Kidney (tissue), 14 donors: ENCODE data around the gene NAA25. TPM values are rescaled to one million over a fixed set of nuclear protein-coding genes. Genes with fewer than 3 reads are reported as not detected.
A peak's percentile ranks its signal among the peaks of the same experiment; 100 is the strongest.

Experiments
- DNase-seq, 5 donors: peaks; one replicate each; pipeline ENCODE4 v3.0.0-alpha.2; 2013 to 2020
- FAIRE-seq: peaks from 2 replicates; lab custom pipeline; 2012; peaks lifted over from hg19 to GRCh38; lab: Jason Lieb, UNC
- H3K27ac ChIP-seq, 2 donors: one replicate each; pipeline ENCODE4 v1.7.0; 2013; ENCODE audit warnings: low read depth in 2 of 2, low read length in 2 of 2, inconsistent platforms in 1 of 2
- H3K27me3 ChIP-seq: one replicate; pipeline ENCODE4 v1.7.1; 2013; ENCODE audit warnings: low read length, inconsistent platforms; ENCODE audit not compliant: control insufficient read depth, insufficient read depth
- H3K36me3 ChIP-seq, 3 donors: one replicate each; pipeline versions ENCODE4 v1.7.0 to v1.7.1; 2013; ENCODE audit warnings: low read length in 3 of 3, control low read depth in 1 of 3, inconsistent platforms in 1 of 3; ENCODE audit not compliant: insufficient read depth in 3 of 3, control insufficient read depth in 2 of 3
- H3K4me1 ChIP-seq, 3 donors: one replicate each; pipeline versions ENCODE4 v1.7.0 to v1.7.1; 2013; ENCODE audit warnings: low read length in 3 of 3, inconsistent platforms in 1 of 3, low read depth in 1 of 3; ENCODE audit not compliant: control insufficient read depth in 2 of 3, insufficient read depth in 2 of 3
- H3K4me3 ChIP-seq, 3 donors: one replicate each; pipeline versions ENCODE4 v1.7.0 to v1.8.1; 2013; ENCODE audit warnings: low read length in 3 of 3, control low read depth in 1 of 3, inconsistent platforms in 1 of 3
- H3K9ac ChIP-seq, 3 donors: one replicate each; pipeline versions ENCODE4 v1.7.0 to v1.7.1; 2013; ENCODE audit warnings: low read length in 3 of 3, control low read depth in 1 of 3, inconsistent platforms in 1 of 3
- H3K9me3 ChIP-seq, 3 donors: one replicate each; pipeline versions ENCODE4 v1.7.0 to v1.7.1; 2013; ENCODE audit warnings: low read length in 3 of 3, control low read depth in 1 of 3, inconsistent platforms in 1 of 3; ENCODE audit not compliant: control insufficient read depth in 2 of 3, insufficient read depth in 1 of 3
- CTCF ChIP-seq: IDR thresholded peaks from 3 replicates; pipeline ENCODE4 v1.5.1; 2012; ENCODE audit warnings: mild to moderate bottlenecking, moderate library complexity, borderline replicate concordance; ENCODE audit not compliant: insufficient read depth; ENCODE audit errors: extremely low read depth
- intact Hi-C: fragments of 100-400 bp; cut with DNase I; formaldehyde crosslinking; loops from one replicate; pipeline ENCODE4 v1.11.1; 2022
- polyA plus RNA-seq: library from polyadenylated mRNA; stranded (reverse); fragments of 350-450 nt; fragmentation: Illumina TruSeq; extraction: RNeasy Lipid Tissue Mini Kit (QIAGEN cat#74804); gene quantifications from one replicate; pipeline ENCODE4 v1.2.3, GENCODE V29; 2014; ENCODE audit warnings: low read depth, low replicate concordance; ENCODE audit not compliant: insufficient read depth
- total RNA-seq: library from RNA; stranded (reverse); fragmentation: NEBNext Ultra II Directional; extraction: Animal tissue kit (Norgen Biotek cat#: 25700); gene quantifications from one replicate; pipeline ENCODE4 v1.2.1, GENCODE V29; 2021
- donor health status: control.
- donor health status: control.
- donor health status: control.
- donor health status: control.
- donor health status: control.
- donor health status: DM: yes; HTN: yes; CAD: no.
- donor health status: Normal renal cell carcinoma (clear cell type).

NAA25 gene
- total and polyA plus RNA-seq, 2 donors from 2014 or later, result 3.2 to 22.8 TPM

GRCh38 chr12:112087851-112088250 is 20.7 kb downstream of the NAA25 start:
- no peak for TF ChIP-seq CTCF
- Histone ChIP-seq H3K4me1 (no peaks in the 10 kb centered on the region), H3K36me3 (peaks cover 0 to 18% (median 9%) of the 10 kb centered on the region in 3 donors), H3K27me3 (no peaks in the 10 kb centered on the region), H3K9me3 (no peaks in the 10 kb centered on the region), H3K27ac (no peak overlapping the region), H3K9ac (no peak overlapping the region), H3K4me3 (no peak overlapping the region)
- DNase-seq, result peak in 1 of 5 donors; percentile 3
- intact Hi-C loops, result no loop called here
- no peak for FAIRE-seq

- FAIRE-seq (no peak), DNase-seq (peak in 2 of 5 donors; percentile 35 to 52)
- no peaks in the 10 kb centered on the region for H3K9me3 ChIP-seq
- no peaks in the 10 kb centered on the region for H3K4me1 ChIP-seq
- H3K36me3 ChIP-seq, result peaks cover 0 to 18% (median 9%) of the 10 kb centered on the region in 3 donors
- intact Hi-C loops, result no loop called here
- TF ChIP-seq CTCF, result no peak
- no peaks in the 10 kb centered on the region for H3K27me3 ChIP-seq
- no peak overlapping the region for H3K27ac ChIP-seq
- H3K4me3 ChIP-seq, result no peak overlapping the region
- no peak overlapping the region for H3K9ac ChIP-seq
These were observed 21.3 kb downstream of the NAA25 start for GRCh38 chr12:112087055-112087850.

GRCh38 chr12:112066566-112066965 is 42.0 kb downstream of the NAA25 start:
- H3K9me3 ChIP-seq, result no peaks in the 10 kb centered on the region
- H3K27me3 ChIP-seq, result no peaks in the 10 kb centered on the region
- intact Hi-C loops, result no loop called here
- H3K36me3 ChIP-seq, result peaks cover 5 to 28% (median 22%) of the 10 kb centered on the region in 3 donors
- no peak overlapping the region for H3K27ac ChIP-seq
- FAIRE-seq, result no peak
- TF ChIP-seq CTCF, result no peak
- H3K9ac ChIP-seq, result no peak overlapping the region
- H3K4me3 ChIP-seq, result no peak overlapping the region
- DNase-seq, result no peak
- no peaks in the 10 kb centered on the region for H3K4me1 ChIP-seq
